NB4 (cell line): ENCODE results near the gene ZNF609.
A peak's percentile ranks its signal among the peaks of the same experiment; 100 is the strongest.

Source experiments
- DNase-seq: peaks from one replicate; pipeline ENCODE4 v3.0.0; 2010; ENCODE audit warnings: low read depth
- H3K4me3 ChIP-seq: one replicate; pipeline ENCODE4 v1.5.1; 2011; ENCODE audit warnings: mild to moderate bottlenecking, low read depth, low read length, moderate library complexity
- MAX ChIP-seq: IDR thresholded peaks from 2 replicates; pipeline ENCODE4 v1.6.1; 2011; ENCODE audit warnings: low read depth, low read length
- MYC ChIP-seq: IDR thresholded peaks from 2 replicates; pipeline ENCODE4 v1.6.1; 2011; ENCODE audit warnings: low read depth, low read length
- POLR2A ChIP-seq: IDR thresholded peaks from 2 replicates; pipeline ENCODE4 v1.6.1; 2011; ENCODE audit warnings: mild to moderate bottlenecking; ENCODE audit not compliant: insufficient read length; ENCODE audit errors: extremely low read depth
- TF ChIP-seq, protein P1 (sequence below): IDR thresholded peaks from one replicate; pipeline ENCODE4 v1.5.1; 2012; ENCODE audit warnings: low read depth, low read length

ZNF609 gene

DNA sequence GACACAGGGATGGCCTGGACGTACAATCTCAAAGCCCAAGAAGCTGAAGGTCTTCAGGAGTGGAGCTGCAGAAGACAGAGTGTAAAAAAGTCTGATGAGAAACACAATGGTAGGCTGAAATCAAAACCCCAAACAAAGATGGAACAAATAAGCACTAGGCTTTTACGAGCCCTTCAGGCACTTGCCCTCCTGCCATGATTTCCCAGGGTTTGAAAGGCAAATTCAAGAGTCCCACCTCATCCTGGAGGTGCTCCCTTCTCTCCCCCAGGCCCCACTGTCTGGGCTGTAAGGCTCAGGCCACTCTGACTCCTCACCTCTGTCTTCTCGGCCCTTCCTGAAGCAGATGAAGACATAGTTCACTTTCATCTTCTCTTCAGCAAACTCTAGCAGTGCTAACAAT lies 228.4 kb downstream of the ZNF609 start:
- TF ChIP-seq POLR2A (no peak), MAX (no peak), MYC (no peak)
- TF ChIP-seq, protein P1, sequence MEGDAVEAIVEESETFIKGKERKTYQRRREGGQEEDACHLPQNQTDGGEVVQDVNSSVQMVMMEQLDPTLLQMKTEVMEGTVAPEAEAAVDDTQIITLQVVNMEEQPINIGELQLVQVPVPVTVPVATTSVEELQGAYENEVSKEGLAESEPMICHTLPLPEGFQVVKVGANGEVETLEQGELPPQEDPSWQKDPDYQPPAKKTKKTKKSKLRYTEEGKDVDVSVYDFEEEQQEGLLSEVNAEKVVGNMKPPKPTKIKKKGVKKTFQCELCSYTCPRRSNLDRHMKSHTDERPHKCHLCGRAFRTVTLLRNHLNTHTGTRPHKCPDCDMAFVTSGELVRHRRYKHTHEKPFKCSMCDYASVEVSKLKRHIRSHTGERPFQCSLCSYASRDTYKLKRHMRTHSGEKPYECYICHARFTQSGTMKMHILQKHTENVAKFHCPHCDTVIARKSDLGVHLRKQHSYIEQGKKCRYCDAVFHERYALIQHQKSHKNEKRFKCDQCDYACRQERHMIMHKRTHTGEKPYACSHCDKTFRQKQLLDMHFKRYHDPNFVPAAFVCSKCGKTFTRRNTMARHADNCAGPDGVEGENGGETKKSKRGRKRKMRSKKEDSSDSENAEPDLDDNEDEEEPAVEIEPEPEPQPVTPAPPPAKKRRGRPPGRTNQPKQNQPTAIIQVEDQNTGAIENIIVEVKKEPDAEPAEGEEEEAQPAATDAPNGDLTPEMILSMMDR, result no peak
- H3K4me3 ChIP-seq, result no peak overlapping the region
- no peak for DNase-seq

- no peak for DNase-seq
- TF ChIP-seq MAX (no peak), MYC (no peak)
- TF ChIP-seq, protein P1, result no peak
- no peak overlapping the region for H3K4me3 ChIP-seq
Observed at GRCh38 chr15:64690008-64690407, 229.6 kb downstream of the ZNF609 start.

DNA sequence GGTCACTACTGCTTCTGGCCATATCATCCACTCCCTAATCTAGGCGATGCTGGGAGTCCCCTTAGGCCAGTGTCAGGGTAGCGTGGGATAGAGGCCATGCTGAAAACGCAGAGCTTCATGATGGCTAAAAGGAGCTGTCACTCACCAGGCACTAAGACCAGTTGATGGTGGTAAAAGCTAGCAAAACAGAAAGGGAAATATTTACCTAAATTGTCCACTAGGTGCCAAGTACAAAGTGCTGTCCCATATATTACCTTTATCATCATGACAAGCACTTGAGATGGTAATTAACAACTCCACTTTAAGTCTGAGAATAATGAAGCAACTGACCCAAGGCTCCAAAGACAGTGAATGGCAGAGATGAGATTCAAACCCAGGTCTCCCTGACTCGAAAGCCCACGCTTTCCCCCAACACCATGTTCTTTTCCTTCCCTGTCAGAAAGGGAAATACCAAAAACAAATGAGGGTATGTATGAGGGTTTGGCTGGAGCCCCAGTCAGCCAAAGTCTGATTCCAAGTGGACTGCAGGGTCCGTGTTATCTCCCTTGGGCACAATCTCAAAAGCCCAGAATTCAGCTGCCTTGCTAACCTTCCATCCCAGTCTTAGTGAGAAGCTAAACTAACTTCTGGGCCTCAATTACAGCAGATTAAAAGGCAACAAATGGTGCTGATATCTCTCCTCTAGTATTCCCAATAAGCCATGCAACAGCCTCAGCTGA lies 230.4 kb downstream of the ZNF609 start:
- TF ChIP-seq MYC (no peak), MAX (no peak), POLR2A (no peak)
- TF ChIP-seq, protein P1, result no peak
- H3K4me3 ChIP-seq, result no peak overlapping the region
- no peak for DNase-seq

DNA sequence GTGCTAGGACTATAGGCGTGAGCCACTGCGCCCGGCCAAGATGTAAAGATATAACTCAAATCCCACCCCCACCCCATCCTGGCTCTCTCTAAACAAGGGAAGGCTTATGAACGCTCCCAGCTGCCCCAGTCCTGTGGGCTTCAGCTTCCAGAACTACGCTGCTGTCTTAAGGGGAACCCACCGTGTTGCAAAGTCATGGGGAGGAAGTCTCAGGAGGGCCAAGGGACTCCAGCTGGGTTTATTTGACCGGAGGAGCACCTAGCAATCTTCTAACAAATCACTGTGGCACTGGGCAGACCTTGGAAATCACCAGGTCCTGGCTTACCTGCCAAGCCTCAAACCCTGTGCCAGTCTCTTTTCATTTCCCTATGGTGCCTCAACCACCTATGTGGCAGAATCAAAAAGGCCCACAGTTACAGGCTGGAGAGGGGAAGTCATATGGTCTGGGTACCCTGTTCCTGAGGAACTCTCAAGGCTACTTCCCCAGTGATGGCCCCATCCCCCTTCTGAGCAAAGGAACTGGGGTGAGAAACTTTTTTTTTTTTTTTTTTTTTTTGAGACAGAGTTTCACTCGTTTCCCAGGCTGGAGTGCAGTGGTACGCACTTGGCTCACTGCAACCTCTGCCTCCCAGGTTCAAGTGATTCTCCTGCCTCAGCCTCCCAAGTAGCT lies 231.7 kb downstream of the ZNF609 start:
- TF ChIP-seq POLR2A, result no peak
- TF ChIP-seq, protein P1, result no peak
- TF ChIP-seq MYC, result no peak
- TF ChIP-seq MAX, result no peak
- DNase-seq, result peak; percentile 35
- H3K4me3 ChIP-seq, result no peak overlapping the region

- TF ChIP-seq, protein P1, result no peak
- TF ChIP-seq POLR2A (no peak), MAX (no peak), MYC (no peak)
- H3K4me3 ChIP-seq, result no peak overlapping the region
- no peak for DNase-seq
Observed at GRCh38 chr15:64693134-64693533, 232.8 kb downstream of the ZNF609 start.
